ENCODE measurements around the gene FGF16. TPM values are rescaled to one million over a fixed set of nuclear protein-coding genes. Genes with fewer than 3 reads are reported as not detected.

FGF16 gene
- total RNA-seq, 1 donor from 2014 or later = not detected

DNA sequence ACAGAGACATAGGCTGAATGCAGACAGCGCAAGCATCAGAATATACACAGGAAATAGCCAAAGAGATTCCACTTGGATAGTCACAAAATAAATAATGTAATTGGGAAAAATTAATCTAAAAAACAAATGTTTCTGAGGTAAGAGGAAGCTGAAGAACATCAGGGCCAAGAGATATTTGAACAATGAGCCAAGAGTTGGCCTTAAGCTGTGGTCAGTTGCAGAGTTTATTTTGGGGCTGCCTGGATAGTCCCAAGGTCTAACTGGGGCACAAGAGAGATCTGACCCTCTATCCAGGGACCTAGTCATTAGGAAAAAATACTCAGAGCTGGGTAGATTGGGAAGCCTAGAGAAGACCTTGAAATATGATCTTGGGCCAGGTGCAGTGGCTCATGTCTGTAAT lies 31.3 kb upstream of the FGF16 start:
- Mint-ChIP-seq H3K36me3 (no peaks in the 10 kb centered on the region), H3K4me3 (no peak overlapping the region), H3K27ac (no peak overlapping the region), H3K27me3 (ENCODE audit: low read depth) (no peaks in the 10 kb centered on the region), H3K9me3 (peaks cover 14% of the 10 kb centered on the region), H3K4me1 (no peaks in the 10 kb centered on the region)
- DNase-seq (ENCODE audit: low spot score in 2 of 2, unreplicated experiment in 2 of 2) = no peak
- TF ChIP-seq, protein P1, sequence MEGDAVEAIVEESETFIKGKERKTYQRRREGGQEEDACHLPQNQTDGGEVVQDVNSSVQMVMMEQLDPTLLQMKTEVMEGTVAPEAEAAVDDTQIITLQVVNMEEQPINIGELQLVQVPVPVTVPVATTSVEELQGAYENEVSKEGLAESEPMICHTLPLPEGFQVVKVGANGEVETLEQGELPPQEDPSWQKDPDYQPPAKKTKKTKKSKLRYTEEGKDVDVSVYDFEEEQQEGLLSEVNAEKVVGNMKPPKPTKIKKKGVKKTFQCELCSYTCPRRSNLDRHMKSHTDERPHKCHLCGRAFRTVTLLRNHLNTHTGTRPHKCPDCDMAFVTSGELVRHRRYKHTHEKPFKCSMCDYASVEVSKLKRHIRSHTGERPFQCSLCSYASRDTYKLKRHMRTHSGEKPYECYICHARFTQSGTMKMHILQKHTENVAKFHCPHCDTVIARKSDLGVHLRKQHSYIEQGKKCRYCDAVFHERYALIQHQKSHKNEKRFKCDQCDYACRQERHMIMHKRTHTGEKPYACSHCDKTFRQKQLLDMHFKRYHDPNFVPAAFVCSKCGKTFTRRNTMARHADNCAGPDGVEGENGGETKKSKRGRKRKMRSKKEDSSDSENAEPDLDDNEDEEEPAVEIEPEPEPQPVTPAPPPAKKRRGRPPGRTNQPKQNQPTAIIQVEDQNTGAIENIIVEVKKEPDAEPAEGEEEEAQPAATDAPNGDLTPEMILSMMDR (IDR thresholded peaks at IDR 0.05; ENCODE audit: unreplicated experiment) = no peak

DNA sequence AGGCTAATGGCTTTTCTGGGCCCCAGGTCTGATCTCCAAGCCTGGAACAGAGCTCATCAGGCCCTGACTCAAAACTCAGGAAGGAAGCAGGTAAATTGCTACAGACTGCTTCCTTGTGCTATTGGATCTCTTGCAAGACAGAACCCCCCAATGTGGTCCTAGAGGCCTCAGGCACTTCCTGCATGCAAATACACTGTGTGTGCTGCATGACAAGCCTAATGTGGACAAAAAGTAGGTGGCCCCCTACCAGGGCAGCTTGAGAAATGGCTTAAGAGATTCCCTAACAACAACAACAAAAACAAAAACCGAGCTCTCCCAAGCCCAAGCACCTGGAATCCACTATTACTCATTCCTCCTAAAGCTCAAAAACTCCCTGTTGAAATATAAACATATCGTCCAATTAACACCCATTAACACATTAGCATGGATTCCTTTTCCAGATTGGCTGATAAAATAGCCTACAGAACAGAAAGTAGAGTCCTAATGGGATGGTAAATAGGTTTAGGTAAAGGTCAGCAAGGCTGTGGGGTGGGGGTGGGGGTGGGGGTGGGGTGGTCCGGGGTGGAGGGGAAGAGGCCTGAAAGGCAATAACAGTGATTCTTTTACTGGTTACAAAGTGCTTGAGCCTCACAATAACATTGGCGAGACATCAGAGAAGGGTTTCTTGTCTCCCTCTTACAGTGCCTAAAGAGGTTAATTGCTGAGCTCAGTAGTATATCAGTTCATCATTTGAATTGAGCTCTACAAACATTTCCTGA lies 24.1 kb upstream of the FGF16 start:
- Mint-ChIP-seq H3K36me3 (no peaks in the 10 kb centered on the region), H3K9me3 (peaks cover 22% of the 10 kb centered on the region), H3K4me1 (no peaks in the 10 kb centered on the region), H3K27ac (no peak overlapping the region), H3K27me3 (ENCODE audit: low read depth) (no peaks in the 10 kb centered on the region), H3K4me3 (no peak overlapping the region)
- TF ChIP-seq, protein P1 (IDR thresholded peaks at IDR 0.05; ENCODE audit: unreplicated experiment) = no peak
- no peak for DNase-seq (ENCODE audit: low spot score in 2 of 2, unreplicated experiment in 2 of 2)

DNA sequence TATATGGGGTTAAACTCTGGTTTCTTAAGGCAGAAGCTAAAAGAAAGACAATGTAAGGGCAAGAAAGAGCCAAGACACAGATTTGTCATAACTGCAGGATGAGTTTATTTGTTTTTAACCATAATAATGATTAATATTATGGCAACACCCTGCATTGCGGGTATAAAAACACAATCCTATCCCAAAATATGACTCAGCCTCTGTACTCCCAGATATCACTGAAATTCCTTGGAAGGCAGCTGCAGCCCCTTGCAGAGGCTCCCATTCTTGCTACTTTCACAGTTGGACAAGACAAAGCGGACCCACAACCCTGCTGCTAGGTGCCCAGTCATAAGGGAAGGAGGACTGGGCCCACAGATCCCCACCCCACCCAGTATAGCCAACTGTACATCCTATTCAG lies 20.4 kb upstream of the FGF16 start:
- Mint-ChIP-seq H3K27me3 (ENCODE audit: low read depth) (no peaks in the 10 kb centered on the region), H3K9me3 (peaks cover 16% of the 10 kb centered on the region), H3K4me1 (no peaks in the 10 kb centered on the region), H3K27ac (no peak overlapping the region), H3K4me3 (no peak overlapping the region), H3K36me3 (no peaks in the 10 kb centered on the region)
- TF ChIP-seq, protein P1 (IDR thresholded peaks at IDR 0.05; ENCODE audit: unreplicated experiment) = no peak
- no peak for DNase-seq (ENCODE audit: low spot score in 2 of 2, unreplicated experiment in 2 of 2)

DNA sequence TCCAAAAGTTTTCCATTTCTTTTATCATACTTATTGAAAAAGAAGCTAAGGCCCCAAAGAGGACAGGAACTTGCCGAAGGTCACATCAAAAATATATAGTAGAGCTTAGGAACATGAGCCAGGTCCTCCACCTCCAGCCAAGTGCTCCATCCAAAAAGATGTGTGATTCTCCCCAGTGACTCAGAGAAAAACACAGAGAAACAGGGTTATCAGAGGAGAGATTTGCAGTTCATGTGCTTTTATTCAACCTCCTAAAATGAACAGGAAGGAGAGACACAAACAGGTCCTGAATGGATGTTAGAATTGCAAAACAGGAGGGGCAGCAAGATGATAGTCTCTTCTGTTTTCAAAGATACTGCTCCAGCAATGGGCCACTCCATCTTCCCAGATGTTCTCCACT lies 19.6 kb upstream of the FGF16 start:
- Mint-ChIP-seq H3K9me3 (peaks cover 16% of the 10 kb centered on the region), H3K27me3 (ENCODE audit: low read depth) (no peaks in the 10 kb centered on the region), H3K36me3 (no peaks in the 10 kb centered on the region), H3K4me3 (no peak overlapping the region), H3K4me1 (no peaks in the 10 kb centered on the region), H3K27ac (no peak overlapping the region)
- no peak for DNase-seq (ENCODE audit: low spot score in 2 of 2, unreplicated experiment in 2 of 2)
- TF ChIP-seq, protein P1 (IDR thresholded peaks at IDR 0.05; ENCODE audit: unreplicated experiment) = no peak

DNA sequence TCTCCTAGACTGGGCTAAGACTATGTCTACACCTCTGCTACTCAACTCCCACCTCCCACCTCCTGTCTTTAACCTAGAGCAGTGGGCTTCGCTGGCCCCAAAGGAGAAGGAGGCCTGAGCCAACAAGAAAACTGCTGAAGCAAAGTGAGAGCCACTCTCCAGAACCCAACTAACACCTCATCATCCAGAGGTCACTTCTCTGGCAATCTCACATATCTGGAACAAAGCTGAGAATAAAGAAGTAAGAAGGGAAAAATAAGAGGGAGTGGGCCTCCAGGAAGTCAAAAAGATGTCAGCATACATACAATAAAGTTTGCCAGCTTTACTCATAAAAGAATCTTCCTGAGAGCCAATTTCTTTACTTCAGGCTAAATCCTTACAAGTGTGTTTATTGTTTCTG lies 18.6 kb upstream of the FGF16 start:
- no peaks in the 10 kb centered on the region for H3K36me3 Mint-ChIP-seq
- no peak for DNase-seq (ENCODE audit: low spot score in 2 of 2, unreplicated experiment in 2 of 2)
- H3K27me3 Mint-ChIP-seq (ENCODE audit: low read depth) = no peaks in the 10 kb centered on the region
- no peak overlapping the region for H3K27ac Mint-ChIP-seq
- no peak overlapping the region for H3K4me3 Mint-ChIP-seq
- H3K9me3 Mint-ChIP-seq = peaks cover 17% of the 10 kb centered on the region
- TF ChIP-seq, protein P1 (IDR thresholded peaks at IDR 0.05; ENCODE audit: unreplicated experiment) = no peak
- no peaks in the 10 kb centered on the region for H3K4me1 Mint-ChIP-seq

Measured in mesothelial cell of epicardium (in vitro differentiated cells).